ENCODE measurements around the gene OLFML2A.

OLFML2A gene

DNA sequence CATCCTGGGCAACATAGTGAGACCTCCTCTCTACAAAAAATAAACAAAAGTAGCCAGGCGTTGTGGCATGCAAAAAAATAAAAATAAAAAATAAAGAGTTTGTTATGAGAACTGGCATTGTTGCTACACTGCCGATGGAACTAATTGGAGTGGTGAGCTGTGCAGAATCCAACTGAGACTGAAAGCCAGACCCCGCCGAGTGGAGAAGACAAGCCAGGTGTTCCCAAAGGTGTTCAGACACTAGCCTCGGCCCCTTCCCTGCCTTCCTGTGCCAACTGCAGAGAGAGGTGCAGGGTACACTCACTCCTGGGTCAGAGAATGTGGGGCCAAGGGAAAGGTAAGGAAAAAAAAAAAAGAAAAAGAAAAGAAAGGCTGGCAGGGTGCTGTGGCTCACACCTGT lies 38.7 kb downstream of the OLFML2A start:
- H3K27me3 ChIP-seq = no peaks in the 10 kb centered on the region
- no peak overlapping the region for H3K27ac ChIP-seq
- no peaks in the 10 kb centered on the region for H3K9me3 ChIP-seq
- no peaks in the 10 kb centered on the region for H3K36me3 ChIP-seq
- TF ChIP-seq, protein P1, sequence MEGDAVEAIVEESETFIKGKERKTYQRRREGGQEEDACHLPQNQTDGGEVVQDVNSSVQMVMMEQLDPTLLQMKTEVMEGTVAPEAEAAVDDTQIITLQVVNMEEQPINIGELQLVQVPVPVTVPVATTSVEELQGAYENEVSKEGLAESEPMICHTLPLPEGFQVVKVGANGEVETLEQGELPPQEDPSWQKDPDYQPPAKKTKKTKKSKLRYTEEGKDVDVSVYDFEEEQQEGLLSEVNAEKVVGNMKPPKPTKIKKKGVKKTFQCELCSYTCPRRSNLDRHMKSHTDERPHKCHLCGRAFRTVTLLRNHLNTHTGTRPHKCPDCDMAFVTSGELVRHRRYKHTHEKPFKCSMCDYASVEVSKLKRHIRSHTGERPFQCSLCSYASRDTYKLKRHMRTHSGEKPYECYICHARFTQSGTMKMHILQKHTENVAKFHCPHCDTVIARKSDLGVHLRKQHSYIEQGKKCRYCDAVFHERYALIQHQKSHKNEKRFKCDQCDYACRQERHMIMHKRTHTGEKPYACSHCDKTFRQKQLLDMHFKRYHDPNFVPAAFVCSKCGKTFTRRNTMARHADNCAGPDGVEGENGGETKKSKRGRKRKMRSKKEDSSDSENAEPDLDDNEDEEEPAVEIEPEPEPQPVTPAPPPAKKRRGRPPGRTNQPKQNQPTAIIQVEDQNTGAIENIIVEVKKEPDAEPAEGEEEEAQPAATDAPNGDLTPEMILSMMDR (IDR thresholded peaks at IDR 0.05) = no peak
- H3K4me1 ChIP-seq (ENCODE audit: control insufficient read depth in 1 of 2, insufficient read depth in 1 of 2, low read depth in 1 of 2, low read length in 1 of 2) = no peaks in the 10 kb centered on the region
- no peak overlapping the region for H3K4me3 ChIP-seq (ENCODE audit: low read depth in 1 of 2, low read length in 1 of 2)

DNA sequence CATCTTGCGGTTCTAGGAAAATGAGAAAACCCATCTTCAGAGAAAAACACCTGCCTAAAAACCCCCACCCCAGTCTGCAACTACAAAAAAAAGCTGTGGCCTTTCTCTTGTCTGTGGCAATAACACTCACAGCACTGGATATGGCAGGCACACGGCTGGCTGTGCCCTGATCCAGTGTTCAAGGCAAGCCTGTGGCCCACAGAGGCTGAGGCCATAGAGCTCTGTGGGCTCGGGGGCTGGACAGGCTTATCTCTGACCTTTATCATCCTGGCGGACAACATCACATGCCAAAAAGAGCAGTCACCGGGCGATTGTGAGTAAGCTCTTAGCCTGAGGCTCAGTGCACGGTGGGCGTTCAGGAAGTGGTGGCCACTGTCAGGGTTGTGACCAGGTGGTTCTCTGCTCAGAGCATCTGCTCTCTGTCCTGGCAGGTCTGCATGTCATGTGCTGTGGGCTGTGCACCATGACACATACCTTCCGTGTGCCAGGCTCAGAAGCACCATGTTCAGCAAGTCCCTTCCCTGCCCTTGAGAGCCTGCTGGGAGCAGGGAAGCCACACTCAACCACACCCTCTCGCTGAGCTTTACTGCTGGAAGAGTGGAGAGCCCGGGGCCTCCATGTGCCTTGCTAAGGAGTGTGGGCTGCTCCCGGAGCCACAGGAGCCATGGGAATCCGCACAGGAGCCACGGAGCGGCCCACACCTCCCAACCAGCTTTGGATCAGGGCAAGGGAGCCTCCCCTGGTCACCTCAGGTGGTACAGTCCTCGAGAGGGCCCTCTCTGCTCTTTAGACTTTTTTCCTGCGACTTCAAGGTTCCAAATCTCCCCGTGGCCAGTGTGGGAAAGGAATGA lies 41.7 kb downstream of the OLFML2A start:
- Histone ChIP-seq H3K4me3 (ENCODE audit: low read depth in 1 of 2, low read length in 1 of 2) (no peak overlapping the region), H3K36me3 (no peaks in the 10 kb centered on the region), H3K9me3 (no peaks in the 10 kb centered on the region), H3K4me1 (ENCODE audit: control insufficient read depth in 1 of 2, insufficient read depth in 1 of 2, low read depth in 1 of 2, low read length in 1 of 2) (no peaks in the 10 kb centered on the region), H3K27me3 (no peaks in the 10 kb centered on the region), H3K27ac (no peak overlapping the region)
- TF ChIP-seq, protein P1 (IDR thresholded peaks at IDR 0.05) = no peak

DNA sequence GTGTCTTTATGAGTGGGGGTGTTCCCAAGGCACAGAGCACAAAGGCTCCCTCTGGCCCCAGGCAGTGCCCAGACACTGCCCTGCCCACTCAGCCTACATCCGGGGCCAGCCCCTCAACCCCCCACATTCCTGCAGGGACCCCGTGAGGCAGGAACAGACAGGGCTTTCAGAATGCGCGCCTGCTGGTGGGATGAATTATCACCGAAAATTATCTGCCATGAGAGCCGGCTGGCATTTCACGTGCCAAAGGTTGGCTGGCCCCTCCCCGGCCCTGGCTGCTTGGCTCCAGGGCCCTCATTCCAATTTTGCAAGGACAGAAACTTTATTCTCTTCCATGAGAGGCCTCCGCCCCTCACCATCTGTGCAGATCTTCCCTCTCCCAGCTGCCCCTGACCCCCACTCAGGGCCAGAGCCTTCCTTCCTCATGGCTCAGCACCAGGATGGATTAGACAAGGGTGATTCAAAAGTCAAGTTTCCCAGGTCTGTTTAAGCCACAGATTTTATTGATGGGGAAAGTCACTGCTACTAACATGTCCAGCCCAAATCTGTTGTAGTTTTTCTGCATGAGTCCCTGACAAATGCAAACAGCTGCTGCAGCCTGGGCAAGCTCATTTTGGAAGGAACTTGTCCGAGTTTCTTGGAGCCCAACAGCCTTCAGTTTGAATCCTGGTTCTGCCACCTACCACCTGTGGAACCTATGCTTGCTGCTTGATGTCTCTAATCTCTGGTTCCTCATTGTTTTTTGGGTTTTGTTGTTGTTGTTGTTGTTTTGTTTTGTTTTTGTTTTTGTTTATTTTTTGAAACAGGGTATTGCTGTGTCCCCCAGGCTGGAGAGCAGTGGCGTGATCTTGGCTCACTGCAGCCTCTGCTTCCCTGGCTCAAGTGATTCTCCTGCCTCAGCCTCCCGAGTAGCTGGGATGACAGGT lies 44.0 kb downstream of the OLFML2A start:
- Histone ChIP-seq H3K27me3 (no peaks in the 10 kb centered on the region), H3K9me3 (no peaks in the 10 kb centered on the region), H3K27ac (no peak overlapping the region), H3K4me1 (ENCODE audit: control insufficient read depth in 1 of 2, insufficient read depth in 1 of 2, low read depth in 1 of 2, low read length in 1 of 2) (no peaks in the 10 kb centered on the region), H3K36me3 (no peaks in the 10 kb centered on the region), H3K4me3 (ENCODE audit: low read depth in 1 of 2, low read length in 1 of 2) (no peak overlapping the region)
- TF ChIP-seq, protein P1 (IDR thresholded peaks at IDR 0.05) = no peak

DNA sequence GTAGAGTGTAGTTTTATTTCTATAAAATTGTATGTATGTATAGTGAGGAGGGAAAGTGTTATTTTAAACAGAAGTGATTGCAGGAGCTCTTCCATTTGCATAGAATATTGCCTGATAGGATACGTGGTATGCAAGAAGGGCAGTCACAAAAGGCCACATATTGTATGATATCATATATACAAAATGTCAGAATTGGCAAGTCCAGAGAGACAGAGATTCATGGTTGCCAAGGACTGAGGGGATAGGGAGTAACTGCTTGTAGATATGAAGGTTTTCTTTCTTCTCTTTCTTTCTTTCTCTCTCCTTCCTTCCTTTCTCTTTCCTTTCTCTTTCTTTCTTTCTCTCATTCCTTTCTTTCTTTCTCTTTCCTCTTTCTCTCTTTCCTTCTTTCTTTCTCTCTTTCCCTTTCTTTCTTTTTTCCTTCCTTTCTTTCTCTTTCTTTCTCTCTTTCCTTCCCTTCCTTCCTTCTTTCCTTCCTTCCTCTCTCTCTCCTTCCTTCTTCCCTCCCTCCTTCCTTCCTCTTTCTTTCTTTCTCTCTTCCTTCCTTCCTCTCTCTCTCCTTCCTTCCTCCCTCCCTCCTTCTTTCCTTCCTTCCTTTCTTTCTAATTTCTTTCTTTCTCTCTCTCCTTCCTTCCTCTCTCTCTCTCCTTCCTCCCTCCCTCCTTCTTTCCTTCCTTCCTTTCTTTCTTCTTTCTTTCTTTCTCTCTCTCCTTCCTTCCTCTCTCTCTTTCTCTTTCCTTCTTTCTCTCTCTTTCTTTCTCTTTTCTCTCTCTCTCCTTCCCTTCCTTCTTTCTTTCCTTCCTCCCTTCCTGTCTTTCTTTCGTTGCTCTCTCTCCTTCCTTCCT lies 51.8 kb downstream of the OLFML2A start:
- Histone ChIP-seq H3K9me3 (no peaks in the 10 kb centered on the region), H3K4me1 (ENCODE audit: control insufficient read depth in 1 of 2, insufficient read depth in 1 of 2, low read depth in 1 of 2, low read length in 1 of 2) (peaks cover 0 to 4% of the 10 kb centered on the region in 2 experiments)
- TF ChIP-seq, protein P1 (IDR thresholded peaks at IDR 0.05) = no peak

DNA sequence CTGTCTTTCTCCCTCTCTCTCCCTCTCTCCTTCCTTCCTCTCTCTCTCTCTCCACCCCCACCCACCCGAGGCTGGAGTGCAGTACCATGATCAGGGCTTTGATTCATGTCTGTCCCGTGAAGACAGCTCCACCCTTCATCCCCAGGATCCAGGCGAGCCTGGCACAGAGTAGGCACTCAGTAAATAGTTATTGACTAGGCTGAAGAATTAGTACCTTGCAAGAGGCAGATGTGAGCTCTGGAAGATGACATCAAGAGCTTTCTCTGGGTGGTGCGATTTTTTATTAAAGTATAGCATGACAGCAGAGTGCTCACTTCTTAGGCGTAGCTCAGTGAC lies 52.4 kb downstream of the OLFML2A start:
- peaks cover 0 to 4% of the 10 kb centered on the region in 2 experiments for H3K4me1 ChIP-seq (ENCODE audit: control insufficient read depth in 1 of 2, insufficient read depth in 1 of 2, low read depth in 1 of 2, low read length in 1 of 2)
- H3K27me3 ChIP-seq = no peaks in the 10 kb centered on the region
- H3K36me3 ChIP-seq = no peaks in the 10 kb centered on the region
- TF ChIP-seq, protein P1 (IDR thresholded peaks at IDR 0.05) = no peak
- no peak overlapping the region for H3K4me3 ChIP-seq (ENCODE audit: low read depth in 1 of 2, low read length in 1 of 2)
- H3K27ac ChIP-seq = no peak overlapping the region
- no peaks in the 10 kb centered on the region for H3K9me3 ChIP-seq

More for the DNA sequence above, 51.8 kb downstream of the OLFML2A start:
- H3K4me3 ChIP-seq (ENCODE audit: low read depth in 1 of 2, low read length in 1 of 2) = no peak overlapping the region
- H3K36me3 ChIP-seq = no peaks in the 10 kb centered on the region
- no peak overlapping the region for H3K27ac ChIP-seq
- H3K27me3 ChIP-seq = no peaks in the 10 kb centered on the region
